Sigmoid colon (tissue), 4 donors: ENCODE data around the gene KIF1A.

Experiments used
- POLR2A ChIP-seq, 2 donors: fragments of 450-650 bp; IDR thresholded peaks; one replicate each; pipeline ENCODE4 v1.6.1; 2016; ENCODE audit warnings: antibody characterized with exemption in 2 of 2, mild to moderate bottlenecking in 2 of 2, moderate library complexity in 2 of 2
- POLR2AphosphoS5 ChIP-seq, 4 donors: sonication (generic); formaldehyde crosslinking; IDR thresholded peaks; one replicate each; pipeline ENCODE4 v1.6.1; 2017; ENCODE audit warnings: antibody characterized with exemption in 4 of 4
- TF ChIP-seq, protein P1 (sequence below), 4 experiments: fragments of 450-650 bp in 3 of 4; fragments of 200-600 bp in 1 of 4; IDR thresholded peaks; one replicate each; pipeline ENCODE4 v1.5.1; 2016 to 2019; ENCODE audit warnings: antibody characterized with exemption in 4 of 4, mild to moderate bottlenecking in 3 of 4, moderate library complexity in 2 of 4

DNA sequence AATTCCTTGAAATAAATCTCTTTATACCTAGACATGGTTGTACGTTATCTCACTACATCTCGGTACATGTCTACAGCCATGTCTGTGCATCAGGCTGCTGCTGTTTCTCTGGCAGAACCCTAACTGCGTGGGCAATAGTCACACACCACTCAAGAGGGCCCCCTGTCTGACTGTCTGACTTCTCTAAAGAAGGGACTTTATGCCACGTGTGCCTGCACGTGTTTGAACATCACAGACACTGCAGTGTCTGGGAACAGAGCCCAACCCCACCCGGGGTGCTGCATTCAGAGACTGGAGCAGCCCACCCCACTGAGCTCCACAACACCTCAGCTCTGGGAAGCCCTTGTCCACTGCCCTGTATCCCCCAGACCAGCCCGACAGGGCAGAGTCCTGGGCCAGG, 55.0 kb downstream of the KIF1A start:
- TF ChIP-seq, protein P1, sequence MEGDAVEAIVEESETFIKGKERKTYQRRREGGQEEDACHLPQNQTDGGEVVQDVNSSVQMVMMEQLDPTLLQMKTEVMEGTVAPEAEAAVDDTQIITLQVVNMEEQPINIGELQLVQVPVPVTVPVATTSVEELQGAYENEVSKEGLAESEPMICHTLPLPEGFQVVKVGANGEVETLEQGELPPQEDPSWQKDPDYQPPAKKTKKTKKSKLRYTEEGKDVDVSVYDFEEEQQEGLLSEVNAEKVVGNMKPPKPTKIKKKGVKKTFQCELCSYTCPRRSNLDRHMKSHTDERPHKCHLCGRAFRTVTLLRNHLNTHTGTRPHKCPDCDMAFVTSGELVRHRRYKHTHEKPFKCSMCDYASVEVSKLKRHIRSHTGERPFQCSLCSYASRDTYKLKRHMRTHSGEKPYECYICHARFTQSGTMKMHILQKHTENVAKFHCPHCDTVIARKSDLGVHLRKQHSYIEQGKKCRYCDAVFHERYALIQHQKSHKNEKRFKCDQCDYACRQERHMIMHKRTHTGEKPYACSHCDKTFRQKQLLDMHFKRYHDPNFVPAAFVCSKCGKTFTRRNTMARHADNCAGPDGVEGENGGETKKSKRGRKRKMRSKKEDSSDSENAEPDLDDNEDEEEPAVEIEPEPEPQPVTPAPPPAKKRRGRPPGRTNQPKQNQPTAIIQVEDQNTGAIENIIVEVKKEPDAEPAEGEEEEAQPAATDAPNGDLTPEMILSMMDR (IDR thresholded peaks at IDR 0.05): no peak
- TF ChIP-seq POLR2AphosphoS5 (IDR thresholded peaks at IDR 0.05) (no peak), POLR2A (IDR thresholded peaks at IDR 0.05) (no peak)
